ENCODE data around the gene RERE. TPM values are rescaled to one million over a fixed set of nuclear protein-coding genes. Genes with fewer than 3 reads are reported as not detected.

The RERE gene
- total RNA-seq, 1 experiment from 2014 or later: 9.8 TPM

DNA sequence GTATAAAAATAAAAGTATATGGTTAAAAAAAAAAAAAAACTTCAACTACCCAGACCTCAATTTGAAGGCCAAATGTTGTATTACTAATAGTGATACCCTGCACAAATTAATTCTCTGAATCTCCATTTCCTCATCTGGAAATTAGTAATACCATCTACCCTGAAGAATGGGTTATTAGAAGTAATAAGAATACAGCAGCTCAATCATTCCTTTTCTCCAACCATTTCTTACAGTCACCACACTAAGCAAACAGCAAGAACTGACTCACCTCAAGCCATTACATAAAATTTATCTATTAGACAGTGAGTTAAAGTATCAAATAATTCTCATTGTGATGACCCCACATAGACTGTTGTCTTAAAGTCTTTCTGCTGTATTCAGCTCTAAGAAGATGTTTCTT, 39.6 kb downstream of the RERE start:
- DNase-seq (ENCODE audit: low read depth): no peak
- in situ Hi-C loops (cut with HindIII; ENCODE audit: low pct_unique_long_range_greater_than_20kb, low sequenced_read_pairs): no loop called here

DNA sequence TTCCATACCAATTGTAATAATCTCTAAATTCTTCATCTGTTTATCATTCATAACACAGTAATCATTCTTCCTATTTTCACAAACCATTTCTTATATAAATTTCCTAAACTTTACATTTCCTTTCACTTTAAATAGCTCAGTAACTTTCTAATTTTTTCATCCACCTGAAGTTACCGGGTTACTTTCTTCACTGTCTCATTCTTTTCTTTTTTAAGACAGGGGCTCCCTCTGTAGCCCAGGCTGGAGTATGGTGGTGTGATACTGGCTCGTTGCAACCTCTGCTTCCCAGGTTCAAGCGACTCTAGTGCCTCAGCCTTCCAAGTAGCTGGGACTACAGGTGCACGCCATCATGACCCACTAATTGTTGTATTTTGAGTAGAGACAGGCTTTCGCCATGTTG, 41.3 kb downstream of the RERE start:
- in situ Hi-C loops (cut with HindIII; ENCODE audit: low pct_unique_long_range_greater_than_20kb, low sequenced_read_pairs): no loop called here
- no peak for DNase-seq (ENCODE audit: low read depth)

DNA sequence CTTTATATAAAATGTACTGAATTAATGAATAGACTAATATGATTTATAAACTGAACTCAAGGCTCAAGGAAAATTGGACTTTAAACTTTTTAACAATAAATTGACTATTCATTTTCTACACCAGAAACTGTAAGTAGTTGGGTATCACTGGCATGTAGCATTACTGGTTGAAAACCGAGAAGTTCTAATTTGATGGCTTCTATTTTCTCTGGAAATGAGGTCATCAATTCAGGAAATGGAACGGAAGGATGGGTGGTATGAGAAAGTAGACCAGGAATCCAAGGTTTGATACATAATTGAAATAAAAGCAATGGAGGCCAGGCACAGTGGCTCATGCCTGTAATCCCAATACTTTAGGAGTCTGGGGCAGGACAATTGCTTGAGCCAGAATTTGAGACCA, 50.4 kb downstream of the RERE start:
- in situ Hi-C loops (cut with HindIII; ENCODE audit: low pct_unique_long_range_greater_than_20kb, low sequenced_read_pairs): no loop called here
- no peak for DNase-seq (ENCODE audit: low read depth)

DNA sequence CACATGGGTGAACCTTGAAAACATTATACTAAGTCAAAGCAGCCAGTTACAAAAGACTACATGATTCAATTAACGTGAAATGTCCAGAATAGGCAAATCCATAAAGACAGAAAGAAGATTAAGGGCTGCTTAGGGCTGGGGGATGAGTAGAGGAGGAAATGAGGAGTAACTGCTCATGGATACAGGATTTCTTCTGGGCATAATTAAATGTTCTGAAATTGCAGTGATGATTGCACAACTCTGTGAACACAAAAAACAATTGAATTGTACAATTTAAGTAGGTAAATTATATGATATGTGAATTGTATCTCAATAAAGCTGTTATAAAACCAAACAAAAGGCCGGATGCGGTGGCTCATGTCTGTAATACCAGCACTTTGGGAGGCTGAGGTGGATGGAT, 52.2 kb downstream of the RERE start:
- in situ Hi-C loops (cut with HindIII; ENCODE audit: low pct_unique_long_range_greater_than_20kb, low sequenced_read_pairs): no loop called here

DNA sequence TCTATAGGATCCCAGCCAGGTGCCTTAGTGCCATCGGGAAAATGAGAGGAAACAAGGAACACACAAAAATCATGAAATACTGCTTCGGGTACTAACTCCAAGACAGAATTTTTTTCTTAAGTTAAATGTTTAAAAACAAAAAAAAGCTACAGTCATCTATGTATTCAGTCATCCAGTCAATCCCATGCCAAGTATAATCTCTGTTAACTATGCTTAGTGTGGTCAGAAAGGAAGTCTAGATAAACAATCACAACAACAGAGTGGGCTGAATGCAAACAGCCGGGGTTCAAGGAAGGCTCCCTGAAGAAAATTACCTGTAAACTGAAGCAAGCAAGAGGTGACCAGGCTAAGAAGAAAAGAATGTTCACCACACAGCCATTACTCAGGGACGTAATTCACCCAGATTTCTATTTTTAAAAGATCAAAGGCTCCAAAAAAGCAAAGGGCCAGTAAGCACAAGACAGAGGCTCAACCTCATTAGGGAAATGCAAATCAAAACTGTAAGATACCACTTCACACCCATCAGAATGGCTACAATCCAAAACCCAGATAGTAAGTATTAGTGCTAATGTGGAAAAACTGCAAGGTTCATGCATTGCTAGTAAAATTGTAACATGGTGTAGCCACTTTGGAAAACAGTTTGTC, 53.0 kb downstream of the RERE start:
- in situ Hi-C loops (cut with HindIII; ENCODE audit: low pct_unique_long_range_greater_than_20kb, low sequenced_read_pairs): no loop called here
- DNase-seq (ENCODE audit: low read depth): no peak

More for the DNA sequence above, 52.2 kb downstream of the RERE start:
- no peak for DNase-seq (ENCODE audit: low read depth)

DNA sequence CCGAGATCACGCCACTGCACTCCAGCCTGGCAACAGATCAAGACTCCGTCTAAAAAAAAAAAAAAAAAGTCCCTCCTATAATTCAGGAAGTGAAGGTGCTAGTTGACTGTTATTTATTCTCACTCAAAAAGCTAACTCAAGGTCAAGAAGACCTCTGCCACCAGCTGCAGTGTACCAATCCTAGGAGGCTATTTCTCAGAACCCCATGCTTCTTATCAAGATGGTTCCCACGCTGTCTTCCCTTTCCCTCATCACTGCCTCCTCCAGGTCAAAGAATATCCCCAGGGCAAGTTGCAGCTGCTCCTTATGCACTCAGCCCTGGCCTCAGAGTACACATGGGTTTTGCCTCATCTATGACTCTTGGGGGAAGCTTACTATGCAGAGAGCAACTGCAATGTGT, 53.6 kb downstream of the RERE start:
- in situ Hi-C loops (cut with HindIII; ENCODE audit: low pct_unique_long_range_greater_than_20kb, low sequenced_read_pairs): no loop called here
- DNase-seq (ENCODE audit: low read depth): no peak

DNA sequence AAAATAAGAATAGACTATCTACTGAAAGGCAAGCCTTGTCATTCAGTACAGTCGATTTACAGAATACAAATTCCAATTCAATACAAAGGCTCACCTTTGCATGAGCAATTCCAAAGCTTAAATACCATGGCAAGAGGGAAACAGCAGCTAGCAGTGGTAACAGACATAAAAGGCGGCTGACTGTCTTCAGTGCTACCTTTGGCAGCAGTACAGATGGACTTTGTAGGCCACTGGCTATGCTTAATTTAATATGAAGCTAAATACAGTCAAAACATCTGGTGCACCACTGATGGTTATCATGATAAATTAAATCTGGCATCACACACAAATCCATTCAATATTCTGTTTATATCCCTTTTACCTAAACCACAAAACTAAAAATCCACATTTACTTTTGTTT, 62.4 kb downstream of the RERE start:
- DNase-seq (ENCODE audit: low read depth): no peak
- in situ Hi-C loops (cut with HindIII; ENCODE audit: low pct_unique_long_range_greater_than_20kb, low sequenced_read_pairs): no loop called here

DNA sequence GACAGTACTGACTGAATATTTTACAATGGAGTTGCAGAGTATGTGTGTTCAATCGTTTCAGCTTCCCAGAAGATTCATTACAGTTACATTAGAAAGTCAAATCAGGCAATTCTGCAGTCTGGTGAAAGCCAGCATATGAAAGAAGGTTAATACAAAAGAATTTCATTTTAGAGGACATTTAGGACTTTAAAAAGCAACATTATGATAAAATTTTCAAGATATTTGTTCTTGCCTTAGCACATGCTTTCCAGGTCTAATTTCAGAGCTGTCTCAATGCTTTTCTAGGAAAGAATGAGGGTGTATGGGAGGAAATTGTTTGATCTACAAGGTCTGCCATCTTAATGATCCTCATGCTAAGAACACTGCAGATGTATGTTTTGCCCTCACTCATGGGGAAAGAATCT, 63.2 kb downstream of the RERE start:
- in situ Hi-C loops (cut with HindIII; ENCODE audit: low pct_unique_long_range_greater_than_20kb, low sequenced_read_pairs): no loop called here
- no peak for DNase-seq (ENCODE audit: low read depth)

DNA sequence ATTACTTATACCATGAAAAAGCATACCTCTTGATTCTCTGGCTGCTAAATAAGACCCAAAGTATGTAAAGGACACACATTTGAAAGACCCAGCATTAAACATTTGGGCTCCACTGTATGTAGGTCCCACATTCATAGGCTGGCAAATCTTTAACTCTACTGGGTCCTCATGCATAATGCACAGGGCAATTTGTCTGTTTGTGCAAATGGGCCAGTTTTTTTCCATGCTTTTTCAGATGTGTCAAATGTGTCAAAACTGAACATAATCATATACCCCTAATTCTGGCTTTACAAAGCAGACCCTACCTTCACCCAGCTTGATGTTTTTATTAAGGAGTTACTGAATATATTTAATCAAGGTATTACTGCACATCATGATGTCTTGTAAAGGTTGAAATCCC, 63.7 kb downstream of the RERE start:
- in situ Hi-C loops (cut with HindIII; ENCODE audit: low pct_unique_long_range_greater_than_20kb, low sequenced_read_pairs): no loop called here
- DNase-seq (ENCODE audit: low read depth): no peak

DNA sequence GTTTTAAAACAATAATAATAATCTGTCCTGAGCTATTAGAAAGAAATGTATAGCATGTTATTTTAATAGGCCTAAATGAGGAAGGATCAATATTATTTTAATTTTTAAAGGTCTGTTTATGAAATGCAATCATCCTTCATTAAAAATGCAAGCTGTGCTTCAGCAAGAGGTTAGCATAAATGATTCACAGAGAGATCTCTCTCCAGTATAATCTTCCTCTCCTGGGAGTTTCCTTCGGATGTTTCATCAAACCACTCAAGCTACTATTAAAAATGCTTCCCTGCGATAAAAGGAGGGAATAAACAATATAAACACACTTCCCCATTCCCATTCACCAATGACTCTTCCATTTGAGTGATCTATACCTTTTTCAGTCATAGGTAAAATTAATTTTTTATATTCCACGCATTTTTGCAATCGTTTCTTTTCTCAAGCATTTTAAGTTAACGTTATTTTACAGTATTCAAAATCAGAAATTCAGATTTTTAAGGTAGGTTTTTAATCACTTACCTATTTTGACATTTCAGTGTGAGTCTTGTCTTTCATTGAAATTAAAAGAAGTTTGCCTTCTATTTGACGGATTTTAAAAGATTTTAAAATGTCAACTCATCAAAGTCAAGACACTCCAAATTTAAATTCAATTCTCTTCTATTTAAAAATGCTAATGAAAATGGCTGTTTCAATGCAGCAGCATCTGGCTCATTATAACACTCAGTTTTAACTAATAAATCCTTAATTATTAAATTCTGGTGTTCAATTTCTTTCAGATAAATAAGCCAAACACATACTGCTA, 64.3 kb downstream of the RERE start:
- DNase-seq (ENCODE audit: low read depth): no peak
- in situ Hi-C loops (cut with HindIII; ENCODE audit: low pct_unique_long_range_greater_than_20kb, low sequenced_read_pairs): no loop called here

DNA sequence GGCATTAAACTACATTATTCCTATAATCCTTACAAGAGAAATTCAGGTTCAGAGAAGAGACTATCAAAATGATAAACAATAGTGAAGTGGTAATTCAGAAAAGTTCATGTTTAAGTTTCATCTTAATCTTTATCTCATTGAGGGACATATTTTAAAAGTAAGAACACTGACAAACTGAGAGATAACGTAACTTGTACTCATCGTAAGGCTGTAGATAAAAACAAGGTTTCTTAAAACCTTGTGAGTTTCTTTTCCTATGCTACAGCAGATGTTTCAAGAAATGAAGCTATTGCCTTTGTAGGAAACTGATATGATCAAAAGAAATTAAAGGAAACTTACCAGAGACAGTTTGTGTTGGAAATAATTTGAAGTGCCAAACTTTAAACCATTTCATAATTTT, 65.0 kb downstream of the RERE start:
- no peak for DNase-seq (ENCODE audit: low read depth)
- in situ Hi-C loops (cut with HindIII; ENCODE audit: low pct_unique_long_range_greater_than_20kb, low sequenced_read_pairs): no loop called here

DNA sequence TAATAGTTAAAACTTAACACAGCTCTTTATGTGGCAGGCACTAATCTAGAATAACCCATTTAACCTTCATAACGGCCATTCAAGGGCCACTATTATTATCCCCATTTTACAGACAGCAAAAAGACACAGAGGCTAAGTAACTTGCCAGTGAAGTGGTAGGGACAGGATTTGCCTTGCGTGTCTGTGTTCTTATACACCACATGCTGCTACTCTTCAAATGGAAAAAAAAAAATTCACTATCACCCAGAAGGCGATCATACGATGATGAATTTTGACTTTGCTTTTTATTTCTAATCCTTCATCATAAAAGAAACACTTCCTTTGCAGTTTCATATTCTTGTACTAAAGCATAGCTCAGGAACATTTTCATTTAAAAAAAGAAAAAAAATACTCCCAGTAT, 65.5 kb downstream of the RERE start:
- in situ Hi-C loops (cut with HindIII; ENCODE audit: low pct_unique_long_range_greater_than_20kb, low sequenced_read_pairs): no loop called here
- no peak for DNase-seq (ENCODE audit: low read depth)

DNA sequence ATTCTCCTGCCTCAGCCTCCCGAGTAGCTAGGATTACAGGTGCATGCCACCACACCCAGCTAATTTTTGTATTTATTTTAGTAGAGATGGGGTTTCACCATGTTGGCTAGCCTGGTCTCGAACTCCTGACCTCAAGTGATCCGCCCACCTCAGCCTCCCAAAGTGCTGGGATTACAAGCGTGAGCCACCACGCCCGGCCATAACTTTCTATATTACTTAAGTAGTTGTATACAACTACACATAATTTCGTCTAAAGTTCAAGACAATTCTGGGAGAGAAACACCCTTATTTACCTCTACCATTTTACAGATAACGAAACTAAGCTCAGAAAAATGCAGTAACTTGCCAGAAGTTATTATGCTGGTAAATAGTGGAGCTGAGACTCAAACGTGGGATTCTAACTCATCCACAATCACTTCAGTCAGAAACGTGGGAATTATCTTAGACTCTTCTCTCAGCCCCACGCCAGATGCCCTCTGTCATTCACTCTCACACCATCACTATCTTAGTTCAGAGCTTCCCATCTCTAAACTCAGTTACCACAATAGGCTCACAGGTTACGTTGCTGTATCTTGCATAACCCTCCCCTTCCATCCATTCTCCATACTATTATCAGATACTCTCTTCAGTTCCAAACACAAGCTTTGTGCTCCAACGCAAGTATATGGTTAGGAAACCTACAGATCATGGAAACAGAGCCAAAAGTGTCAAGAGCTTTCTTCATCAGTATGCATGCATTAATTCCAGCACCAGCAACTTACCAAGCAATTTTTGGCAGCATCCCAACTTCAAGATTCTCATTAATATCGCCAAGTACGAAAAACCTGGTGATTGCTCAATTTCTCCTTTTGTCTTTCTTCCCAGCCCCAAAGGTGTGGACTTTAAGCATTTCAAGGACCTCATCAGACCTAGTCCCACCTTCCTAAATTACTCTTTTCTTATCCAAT, 69.3 kb downstream of the RERE start:
- DNase-seq (ENCODE audit: low read depth): no peak
- in situ Hi-C loops (cut with HindIII; ENCODE audit: low pct_unique_long_range_greater_than_20kb, low sequenced_read_pairs): no loop called here

DNA sequence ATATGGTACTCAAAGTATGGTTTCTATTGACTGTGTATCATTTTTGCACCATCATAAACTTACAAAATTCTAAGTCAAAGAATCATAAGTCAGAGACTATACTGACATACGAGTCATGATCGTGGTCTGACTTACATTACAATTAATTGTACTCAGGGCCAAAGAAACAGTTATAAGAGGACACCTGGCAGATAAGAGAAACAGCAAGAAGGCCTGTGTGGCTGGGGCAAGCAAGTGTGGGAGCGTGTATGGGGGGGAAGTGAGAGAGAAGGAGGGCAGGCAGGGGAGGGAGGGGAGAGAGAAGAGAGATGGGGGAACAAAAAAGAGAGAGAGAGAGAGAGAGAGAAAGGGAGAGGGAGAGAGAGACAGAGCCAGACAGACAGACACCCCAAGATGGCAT, 70.9 kb downstream of the RERE start:
- DNase-seq (ENCODE audit: low read depth): no peak
- in situ Hi-C loops (cut with HindIII; ENCODE audit: low pct_unique_long_range_greater_than_20kb, low sequenced_read_pairs): no loop called here

DNA sequence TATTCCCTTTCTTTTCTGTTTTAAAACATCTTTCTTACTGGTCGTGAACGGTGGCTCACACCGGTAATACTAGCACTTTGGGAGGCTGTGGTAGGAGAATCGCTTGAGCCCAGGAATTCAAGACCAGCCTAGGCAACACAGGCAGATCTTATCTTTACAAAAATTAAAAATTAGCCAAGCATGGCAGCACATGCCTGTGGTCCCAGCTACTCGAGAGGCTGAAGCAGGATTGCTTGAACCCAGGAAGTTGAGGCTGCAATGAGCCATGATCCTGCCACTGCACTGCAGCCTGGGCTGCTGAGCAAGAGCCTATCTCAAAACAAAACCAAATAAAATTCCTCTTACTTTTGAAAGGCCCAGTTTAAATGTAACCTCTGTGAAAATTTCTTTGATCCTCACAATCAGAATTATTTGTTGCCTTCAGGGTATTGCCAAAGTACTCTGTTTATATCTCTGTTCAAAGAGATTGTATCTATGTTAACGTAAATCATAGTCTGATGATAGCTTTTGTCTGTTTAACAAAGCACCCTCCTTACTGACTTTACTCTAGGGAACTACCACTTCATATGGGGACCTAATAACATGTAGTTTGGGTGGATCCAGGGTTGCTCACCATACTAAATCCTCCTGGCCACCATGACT, 71.6 kb downstream of the RERE start:
- no peak for DNase-seq (ENCODE audit: low read depth)
- in situ Hi-C loops (cut with HindIII; ENCODE audit: low pct_unique_long_range_greater_than_20kb, low sequenced_read_pairs): no loop called here

DNA sequence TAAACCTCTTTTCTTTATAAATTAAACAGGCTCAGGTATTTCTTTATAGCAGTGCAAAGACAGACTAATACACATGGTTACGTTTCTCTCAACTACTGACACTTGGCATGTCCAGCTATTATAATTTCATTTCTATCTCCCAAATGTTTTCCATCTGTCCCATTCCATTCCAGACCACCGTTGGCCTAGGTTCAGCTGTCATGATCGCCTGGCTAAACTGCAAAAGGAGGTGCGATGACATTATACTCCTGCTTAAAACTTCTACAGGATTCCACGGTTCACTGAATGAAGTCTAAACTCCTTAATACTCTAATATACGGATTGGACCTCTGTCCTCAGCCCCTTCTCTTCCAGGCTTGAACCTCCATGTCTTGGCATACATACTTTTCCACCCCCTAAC, 72.1 kb downstream of the RERE start:
- in situ Hi-C loops (cut with HindIII; ENCODE audit: low pct_unique_long_range_greater_than_20kb, low sequenced_read_pairs): no loop called here
- no peak for DNase-seq (ENCODE audit: low read depth)

DNA sequence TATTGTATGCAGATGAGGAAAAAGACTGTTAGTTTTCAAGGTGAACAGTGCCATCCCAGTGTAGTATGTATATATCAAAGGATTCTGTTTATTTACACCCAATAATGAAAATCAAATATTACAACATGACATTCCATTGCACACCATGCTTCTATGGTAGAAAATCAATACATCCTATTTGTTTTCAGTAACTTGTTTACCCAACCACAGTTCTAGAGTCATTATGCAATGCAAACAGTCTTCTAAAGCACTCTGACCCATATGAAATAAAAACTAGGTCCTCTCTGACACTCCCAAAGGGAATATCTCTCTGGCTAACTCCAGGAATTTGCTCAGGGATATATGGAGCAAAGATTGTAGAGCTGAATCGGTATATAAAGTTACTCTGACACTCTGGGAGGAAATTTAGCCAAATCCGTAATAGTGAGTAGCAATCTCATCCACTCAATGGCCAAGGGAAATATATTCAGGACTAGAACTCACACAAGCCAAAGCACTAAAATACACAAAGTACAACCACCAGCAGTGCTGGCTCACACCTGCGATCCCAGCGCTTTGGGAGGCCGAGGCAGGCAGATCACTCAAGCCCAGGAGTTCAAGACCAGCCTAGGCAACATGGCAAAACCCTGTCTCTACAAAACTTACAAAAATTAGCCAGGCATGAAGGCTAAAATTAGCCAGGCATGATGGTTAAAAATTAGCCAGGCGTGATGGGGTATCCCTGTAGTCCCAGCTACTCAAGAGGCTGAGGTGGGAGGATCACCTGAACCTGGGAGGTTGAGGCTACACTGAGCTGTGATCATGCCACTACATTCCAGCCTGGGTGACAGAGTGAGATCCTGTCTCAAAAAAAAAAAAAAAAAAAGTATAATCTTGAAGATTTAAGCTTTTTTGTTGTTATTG, 75.2 kb downstream of the RERE start:
- DNase-seq (ENCODE audit: low read depth): no peak
- in situ Hi-C loops (cut with HindIII; ENCODE audit: low pct_unique_long_range_greater_than_20kb, low sequenced_read_pairs): no loop called here

DNA sequence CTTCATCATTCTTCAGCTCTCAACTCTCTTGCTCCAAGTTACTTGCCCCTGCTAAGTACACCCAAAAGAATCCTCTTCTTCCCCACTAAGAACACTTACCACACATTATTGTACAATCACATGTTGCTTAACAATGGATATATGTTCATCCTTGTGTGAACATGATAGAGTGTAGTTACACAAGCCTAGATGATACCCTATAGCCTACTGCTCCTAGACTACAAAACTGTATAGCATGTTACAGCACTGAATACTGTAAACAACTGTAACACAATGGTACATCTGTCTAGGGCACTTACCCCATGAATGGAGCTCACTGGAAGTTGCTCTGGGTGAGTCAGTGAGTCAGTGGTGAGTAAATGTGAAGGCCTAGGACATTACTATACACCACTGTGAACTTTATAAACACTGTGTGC, 77.4 kb downstream of the RERE start:
- no peak for DNase-seq (ENCODE audit: low read depth)
- in situ Hi-C loops (cut with HindIII; ENCODE audit: low pct_unique_long_range_greater_than_20kb, low sequenced_read_pairs): no loop called here

Measured in Caki2 (cell line).